HG02943 (cell line): ENCODE results near the gene ATXN7L1.
A peak's percentile ranks its signal among the peaks of the same experiment; 100 is the strongest.

Experiments
- ATAC-seq: cut with Tn5 transposase; IDR thresholded peaks from one replicate; pipeline ENCODE4 v1.9.1; 2021; ENCODE audit warnings: mild to moderate bottlenecking, low read depth, moderate library complexity; ENCODE audit not compliant: unreplicated experiment

The ATXN7L1 gene

DNA sequence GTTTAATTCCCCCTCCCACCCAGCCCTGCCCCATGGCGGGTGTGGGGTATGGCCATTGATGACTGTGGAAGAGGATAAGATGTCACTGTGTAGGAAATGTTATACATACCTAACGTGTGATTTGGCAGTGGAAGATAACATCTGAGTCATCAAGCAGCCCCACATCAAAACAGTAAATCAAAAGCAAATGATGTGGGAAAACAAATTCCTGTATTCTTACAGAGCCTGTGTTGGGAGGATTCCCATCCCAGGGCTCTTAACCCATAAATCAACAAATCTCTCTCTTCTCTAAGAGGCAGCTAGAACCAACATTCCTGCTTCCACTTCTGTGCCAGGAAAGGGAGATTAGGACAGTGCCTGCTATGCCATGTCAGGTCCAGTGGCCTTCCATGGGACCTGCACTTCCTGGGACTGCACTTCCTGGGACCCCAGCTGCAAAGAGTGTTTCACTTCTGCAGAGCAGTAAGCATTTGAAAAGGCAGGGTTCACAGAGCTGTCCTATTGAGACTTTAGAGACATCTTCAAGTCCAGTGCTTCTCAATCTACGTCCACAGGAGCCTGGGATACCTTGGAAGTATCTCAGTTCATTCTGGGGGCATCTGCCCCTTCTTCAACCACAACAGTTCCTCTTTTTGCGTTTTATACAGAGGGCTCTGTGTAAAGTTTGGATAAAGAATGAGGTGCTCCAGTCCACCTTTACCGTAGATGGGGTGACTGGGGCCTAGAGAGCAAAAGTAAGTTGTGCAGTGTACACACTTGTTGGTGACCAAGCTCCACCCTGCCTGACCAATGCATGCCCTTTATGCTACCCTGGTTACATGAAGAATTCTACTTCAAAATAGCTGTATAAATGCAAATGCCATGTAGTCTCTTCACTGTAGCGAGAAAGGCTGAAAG, 45.7 kb downstream of the ATXN7L1 start:
- ATAC-seq, result no peak

GRCh38 chr7:105829681-105830322, 46.6 kb downstream of the ATXN7L1 start:
- ATAC-seq, result no peak

DNA sequence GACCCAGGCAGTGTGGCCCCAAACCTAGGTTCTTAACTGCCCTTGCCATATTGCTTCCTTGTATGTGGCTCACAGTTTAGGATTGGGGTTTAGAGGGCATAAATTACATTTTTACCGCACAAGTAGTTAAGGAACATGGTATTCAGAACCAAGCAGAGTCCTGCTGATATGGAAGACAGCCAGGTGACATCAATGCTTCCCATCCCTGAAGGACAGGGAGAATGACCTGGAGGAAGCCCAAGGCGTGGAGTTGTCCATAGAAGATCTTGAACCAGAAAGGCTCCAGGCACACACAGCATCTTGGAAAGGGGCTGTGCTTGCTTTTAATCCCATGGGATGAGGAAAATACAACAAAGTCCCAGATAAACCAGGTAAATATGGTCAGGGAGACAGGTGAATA, 48.3 kb downstream of the ATXN7L1 start:
- no peak for ATAC-seq

DNA sequence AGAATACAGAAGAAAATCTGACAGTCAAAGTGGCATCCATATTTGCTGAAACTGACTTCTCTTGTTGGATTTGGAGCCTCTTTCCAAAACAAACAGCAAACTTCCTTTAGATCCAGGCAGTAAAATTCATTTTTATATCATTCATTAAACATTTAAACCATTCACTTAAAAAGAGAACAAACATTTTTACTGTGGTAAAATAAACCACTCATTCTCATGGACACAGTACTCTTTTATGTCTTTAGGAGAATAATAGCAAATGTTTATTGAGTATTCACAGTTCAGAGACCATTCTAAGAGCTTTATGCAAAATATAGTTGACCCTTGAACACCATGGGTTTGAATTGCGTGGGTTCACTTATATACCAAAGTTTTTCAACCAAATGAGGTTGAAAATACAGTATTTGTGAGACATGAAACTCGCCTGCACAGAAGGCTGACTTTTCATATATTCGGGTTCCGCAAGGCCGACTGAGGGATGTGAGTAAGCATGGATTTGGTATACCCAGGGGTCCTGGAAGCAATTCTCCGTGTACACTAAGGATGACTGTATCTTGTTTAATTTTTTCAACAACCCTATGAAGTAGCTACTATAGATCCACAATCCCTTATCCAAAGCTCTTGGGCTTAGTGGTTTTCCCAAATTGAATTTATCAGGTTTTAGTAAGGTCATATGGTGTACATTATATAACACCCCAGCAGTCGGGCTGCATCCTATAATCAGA, 49.1 kb downstream of the ATXN7L1 start:
- no peak for ATAC-seq

GRCh38 chr7:105826143-105826542, 50.3 kb downstream of the ATXN7L1 start:
- no peak for ATAC-seq

GRCh38 chr7:105825371-105825770, 51.0 kb downstream of the ATXN7L1 start:
- no peak for ATAC-seq

DNA sequence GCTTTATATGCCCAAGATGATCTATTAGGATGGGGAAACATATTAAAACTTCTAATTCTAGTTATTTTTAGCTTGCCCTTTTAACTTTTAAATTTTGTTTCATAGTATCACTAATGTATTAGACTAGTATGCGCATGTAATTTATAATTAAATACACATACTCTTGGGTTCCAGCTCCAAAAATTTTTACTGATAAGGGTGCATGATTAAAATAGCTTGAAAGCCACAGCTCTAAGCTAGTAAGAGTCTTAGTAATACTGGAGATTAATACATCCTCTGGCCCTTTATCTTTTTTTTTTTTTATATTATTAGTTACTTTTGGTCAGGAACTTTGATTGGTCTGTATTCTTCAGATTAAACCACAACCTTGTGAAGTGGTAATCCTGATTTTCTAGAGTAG, 53.6 kb downstream of the ATXN7L1 start:
- no peak for ATAC-seq

GRCh38 chr7:105821527-105821926, 54.9 kb downstream of the ATXN7L1 start:
- no peak for ATAC-seq

- no peak for ATAC-seq
Observed at GRCh38 chr7:105820363-105821066, 55.9 kb downstream of the ATXN7L1 start.

GRCh38 chr7:105819559-105819958, 56.8 kb downstream of the ATXN7L1 start:
- ATAC-seq, result no peak

- no peak for ATAC-seq
Observed at GRCh38 chr7:105816954-105817615, 59.3 kb downstream of the ATXN7L1 start.

- ATAC-seq, result no peak
Observed at GRCh38 chr7:105816266-105816843, 60.0 kb downstream of the ATXN7L1 start.

- ATAC-seq, result no peak
Observed at GRCh38 chr7:105815576-105815975, 60.8 kb downstream of the ATXN7L1 start.

GRCh38 chr7:105814481-105814880, 61.9 kb downstream of the ATXN7L1 start:
- ATAC-seq, result no peak

GRCh38 chr7:105811189-105811847, 65.1 kb downstream of the ATXN7L1 start:
- no peak for ATAC-seq

- no peak for ATAC-seq
Observed at GRCh38 chr7:105810556-105810955, 65.8 kb downstream of the ATXN7L1 start.

- ATAC-seq, result peak; percentile 97
Observed at GRCh38 chr7:105808703-105809590, 67.5 kb downstream of the ATXN7L1 start.

DNA sequence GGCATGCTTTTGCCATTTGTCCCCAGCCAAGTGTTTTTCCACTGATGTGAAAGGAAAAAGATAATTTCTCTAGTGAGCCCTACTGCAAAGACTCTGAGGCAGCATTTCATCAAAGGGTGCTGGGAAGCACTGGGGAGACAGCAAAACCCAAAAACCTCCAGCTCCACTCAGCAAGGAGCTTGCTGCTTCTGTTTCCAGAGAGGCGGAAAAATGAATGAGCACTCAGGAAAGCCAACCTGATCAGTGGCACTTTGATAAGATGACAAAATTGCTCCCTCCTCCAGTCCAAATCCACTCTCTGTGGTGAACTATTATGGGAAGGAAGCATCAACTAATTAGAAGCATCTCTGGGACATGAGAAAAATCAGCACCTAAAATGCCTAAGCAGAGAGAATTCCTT, 68.2 kb downstream of the ATXN7L1 start:
- ATAC-seq, result no peak
